Calu3 (cell line): ENCODE data around the gene FAM50B. TPM values are rescaled to one million over a fixed set of nuclear protein-coding genes. Genes with fewer than 3 reads are reported as not detected.
A peak's percentile ranks its signal among the peaks of the same experiment; 100 is the strongest.

Experiments used
- BruUV-seq: library from RNA; stranded (reverse); fragments of 400-500 nt; replicated peaks from 2 replicates; lab custom pipeline; 2021; lab: Mats Ljungman, UMichigan
- CTCF ChIA-PET: fragments of 300-600 bp; sonication (Branson Sonifier 250); formaldehyde crosslinking; loops from one replicate; lab custom pipeline; 2022; ENCODE audit warnings: antibody characterized with exemption; lab: Charles Lee
- DNase-seq: peaks from one replicate; pipeline ENCODE4 v3.0.0; 2022
- H3K27ac Mint-ChIP-seq: one replicate; pipeline ENCODE4 v1.8.0; 2022; ENCODE audit warnings: mixed read lengths; ENCODE audit not compliant: unreplicated experiment
- H3K27me3 Mint-ChIP-seq: one replicate; pipeline ENCODE4 v1.8.0; 2022; ENCODE audit warnings: mixed read lengths; ENCODE audit not compliant: unreplicated experiment
- H3K36me3 Mint-ChIP-seq: one replicate; pipeline ENCODE4 v1.8.0; 2022; ENCODE audit warnings: mild to moderate bottlenecking, moderate library complexity, mixed read lengths; ENCODE audit not compliant: insufficient read depth, unreplicated experiment
- H3K4me1 Mint-ChIP-seq: one replicate; pipeline ENCODE4 v1.8.0; 2022; ENCODE audit warnings: mild to moderate bottlenecking, low read depth, mixed read lengths; ENCODE audit not compliant: unreplicated experiment
- H3K4me3 Mint-ChIP-seq: one replicate; pipeline ENCODE4 v1.8.0; 2022; ENCODE audit warnings: mild to moderate bottlenecking, low read depth, moderate library complexity, mixed read lengths; ENCODE audit not compliant: unreplicated experiment
- H3K9me3 Mint-ChIP-seq: one replicate; pipeline ENCODE4 v1.8.0; 2022; ENCODE audit warnings: low read depth, mixed read lengths; ENCODE audit not compliant: unreplicated experiment
- CTCF ChIP-seq: fragments of 200-600 bp; IDR thresholded peaks from one replicate; pipeline ENCODE4 v1.8.0; 2022; ENCODE audit warnings: antibody characterized with exemption; ENCODE audit not compliant: unreplicated experiment
- intact Hi-C: fragments of 100-400 bp; cut with micrococcal nuclease; formaldehyde crosslinking; loops from one replicate; pipeline ENCODE4 v1.10.0; 2022; ENCODE audit not compliant: unreplicated experiment
- total RNA-seq: library from RNA; stranded (reverse); gene quantifications from 2 replicates; pipeline ENCODE4 v1.2.3, GENCODE V29; 2022

Gene FAM50B
- total RNA-seq, 1 experiment from 2014 or later: 5.8 TPM

DNA sequence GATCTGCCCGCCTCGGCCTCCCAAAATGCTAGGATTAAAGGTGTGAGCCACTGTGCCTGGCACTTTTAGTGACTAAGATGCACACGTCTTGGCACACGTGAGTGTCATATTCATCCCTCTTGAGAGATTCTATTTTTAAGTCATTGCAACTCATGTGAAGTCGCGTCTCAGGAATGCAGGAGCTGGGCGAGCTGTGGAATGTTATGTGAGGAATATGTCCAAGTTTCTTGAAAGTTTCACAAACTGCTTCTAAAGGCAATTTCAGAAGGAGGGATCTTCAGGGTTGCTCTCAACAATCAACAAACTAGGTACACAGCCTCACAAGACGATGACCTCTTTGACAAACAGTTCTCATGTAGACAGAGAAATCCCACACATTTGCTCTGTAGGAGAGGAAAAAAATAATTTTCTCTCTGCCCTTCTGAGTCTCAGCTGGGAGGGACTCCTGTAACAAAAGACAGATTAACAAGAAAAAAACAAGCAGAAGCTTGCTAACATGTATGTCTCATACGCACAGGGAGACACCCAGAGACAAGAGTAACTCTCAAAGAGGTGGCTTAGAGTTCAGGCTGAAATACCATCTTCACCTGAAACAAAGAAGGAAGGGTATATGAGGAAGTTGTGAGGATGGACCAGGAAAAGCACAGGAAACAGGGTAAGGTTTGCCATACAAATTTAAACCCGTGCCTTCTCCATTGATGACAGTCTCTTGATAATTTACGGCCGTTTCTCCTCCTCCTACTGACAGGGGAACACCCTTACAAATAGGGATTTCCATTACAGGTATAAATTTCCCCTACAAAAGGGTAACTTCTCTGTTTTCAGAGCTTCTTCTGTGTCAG lies 45.3 kb upstream of the FAM50B start:
- Mint-ChIP-seq H3K27me3 (no peaks in the 10 kb centered on the region), H3K4me1 (peaks cover 34% of the 10 kb centered on the region), H3K27ac (peak overlapping the region; percentile 14), H3K4me3 (no peak overlapping the region), H3K36me3 (no peaks in the 10 kb centered on the region), H3K9me3 (no peaks in the 10 kb centered on the region)
- no peak for DNase-seq
- intact Hi-C loops: no loop called here
- no peak for TF ChIP-seq CTCF
- no TSS peak for BruUV-seq
- CTCF ChIA-PET: no interaction called here

GRCh38 chr6:3804964-3805363 lies 44.2 kb upstream of the FAM50B start:
- no TSS peak for BruUV-seq
- no peak overlapping the region for H3K4me3 Mint-ChIP-seq
- no peak overlapping the region for H3K27ac Mint-ChIP-seq
- no peak for TF ChIP-seq CTCF
- no peaks in the 10 kb centered on the region for H3K27me3 Mint-ChIP-seq
- intact Hi-C loops: no loop called here
- no peaks in the 10 kb centered on the region for H3K9me3 Mint-ChIP-seq
- DNase-seq: no peak
- H3K4me1 Mint-ChIP-seq: peaks cover 29% of the 10 kb centered on the region
- CTCF ChIA-PET: no interaction called here
- no peaks in the 10 kb centered on the region for H3K36me3 Mint-ChIP-seq

DNA sequence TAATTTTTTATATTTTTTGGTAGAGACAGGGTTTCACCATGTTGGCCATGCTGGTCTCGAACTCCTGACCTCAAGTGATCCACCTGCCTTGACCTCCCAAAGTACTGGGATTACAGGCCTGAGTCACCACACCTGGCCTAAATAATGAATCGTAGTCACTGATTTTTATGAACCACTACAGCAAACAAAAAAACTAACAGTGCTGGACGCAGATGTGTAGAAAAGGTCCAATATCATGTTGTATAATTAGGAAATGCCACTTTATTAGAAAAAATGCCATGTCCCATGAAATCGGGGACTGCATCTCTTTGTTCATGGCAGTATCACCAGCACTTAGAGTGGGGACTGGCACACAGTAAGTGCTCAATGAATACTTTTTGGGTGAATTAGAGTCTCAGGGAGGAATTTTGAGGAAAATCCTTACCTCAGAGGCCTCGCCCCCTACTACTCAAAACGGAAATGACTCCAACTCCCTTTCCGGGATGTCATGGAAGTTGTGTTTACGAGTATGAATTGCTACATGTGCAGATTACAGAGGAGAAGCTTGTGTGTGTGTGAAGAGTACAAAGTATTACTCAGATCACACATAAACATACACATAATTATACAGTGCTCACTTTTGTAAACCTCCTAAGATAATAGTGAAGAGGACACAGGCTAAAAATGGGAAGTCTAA lies 43.6 kb upstream of the FAM50B start:
- TF ChIP-seq CTCF: no peak
- H3K4me1 Mint-ChIP-seq: peaks cover 27% of the 10 kb centered on the region
- H3K27ac Mint-ChIP-seq: no peak overlapping the region
- intact Hi-C loops: no loop called here
- no peak for DNase-seq
- BruUV-seq: no TSS peak
- no peaks in the 10 kb centered on the region for H3K9me3 Mint-ChIP-seq
- H3K36me3 Mint-ChIP-seq: no peaks in the 10 kb centered on the region
- no peak overlapping the region for H3K4me3 Mint-ChIP-seq
- CTCF ChIA-PET: no interaction called here
- no peaks in the 10 kb centered on the region for H3K27me3 Mint-ChIP-seq

DNA sequence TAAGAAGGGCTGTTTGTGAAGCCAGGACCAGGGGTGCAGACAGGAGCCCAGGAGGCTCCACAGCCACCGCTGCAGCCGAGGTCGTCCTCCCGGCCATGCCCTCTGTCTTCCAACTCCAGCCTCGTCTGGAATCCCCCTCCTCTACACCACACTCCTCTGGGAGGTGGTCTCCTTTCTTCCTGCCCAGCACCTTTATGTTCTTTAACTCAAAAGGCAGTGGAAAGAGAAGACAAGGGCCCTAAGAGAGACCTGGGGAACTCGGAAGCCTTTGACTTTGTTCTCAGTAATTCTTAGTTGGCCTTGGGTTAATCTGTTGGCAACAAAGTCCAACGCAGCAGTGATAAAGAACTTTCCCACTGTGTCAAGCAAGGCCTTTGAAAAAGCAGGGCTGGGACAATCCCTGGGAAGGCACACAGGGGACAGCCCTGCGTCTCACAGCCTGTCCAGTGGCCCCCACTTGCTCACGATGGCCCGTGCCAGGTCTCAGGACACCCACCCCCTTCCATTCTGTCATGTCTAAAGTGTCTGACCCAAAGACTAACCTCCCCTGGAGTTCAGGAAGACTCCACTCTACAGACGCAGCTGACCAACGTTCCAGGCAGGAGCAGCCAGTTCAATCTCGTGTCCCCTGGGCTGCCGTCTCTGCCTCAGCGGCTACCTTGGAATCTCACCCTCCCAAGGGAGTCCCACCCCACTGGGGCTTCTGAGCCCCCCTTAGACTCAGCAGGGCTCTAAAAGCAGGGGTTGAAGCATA lies 42.8 kb upstream of the FAM50B start:
- Mint-ChIP-seq H3K9me3 (no peaks in the 10 kb centered on the region), H3K27ac (no peak overlapping the region), H3K27me3 (no peaks in the 10 kb centered on the region), H3K4me3 (no peak overlapping the region), H3K36me3 (no peaks in the 10 kb centered on the region), H3K4me1 (peaks cover 27% of the 10 kb centered on the region)
- CTCF ChIA-PET: no interaction called here
- intact Hi-C loops: no loop called here
- no TSS peak for BruUV-seq
- TF ChIP-seq CTCF: no peak
- no peak for DNase-seq
